Heart right ventricle (tissue), 16 donors: ENCODE measurements around the gene MVD. TPM values are rescaled to one million over a fixed set of nuclear protein-coding genes. Genes with fewer than 3 reads are reported as not detected.

Source experiments
- ATAC-seq, 8 donors: fragments of 200-7000 bp; cut with Tn5 transposase; one replicate each; pipeline ENCODE4 v1.9.1; 2020; ENCODE audit warnings: mild to moderate bottlenecking in 8 of 8, moderate library complexity in 8 of 8, moderate number of reproducible peaks in 1 of 8
- DNase-seq, 2 donors: peaks; one replicate each; pipeline ENCODE4 v3.0.0-alpha.2; 2020
- H3K27ac ChIP-seq, 10 donors: fragments of 200-600 bp; sonication (generic) in 2 of 10; one replicate each; pipeline versions ENCODE4 v1.5.0 to v1.8.0; 2020 to 2022; ENCODE audit warnings: mild to moderate bottlenecking in 3 of 10
- H3K27me3 ChIP-seq, 7 donors: fragments of 200-600 bp; one replicate each; pipeline ENCODE4 v1.8.0; 2021 to 2022; ENCODE audit warnings: mild to moderate bottlenecking in 2 of 7
- H3K36me3 ChIP-seq, 9 donors: fragments of 200-600 bp; sonication (generic) in 1 of 9; one replicate each; pipeline versions ENCODE4 v1.5.0 to v1.8.0; 2020 to 2022; ENCODE audit warnings: mild to moderate bottlenecking in 2 of 9
- H3K4me1 ChIP-seq, 9 donors: fragments of 200-600 bp; sonication (generic) in 1 of 9; one replicate each; pipeline versions ENCODE4 v1.5.0 to v1.8.0; 2020 to 2022; ENCODE audit warnings: mild to moderate bottlenecking in 4 of 9
- H3K4me3 ChIP-seq, 10 donors: fragments of 200-600 bp; sonication (generic) in 2 of 10; one replicate each; pipeline versions ENCODE4 v1.5.0 to v1.8.0; 2020 to 2022; ENCODE audit warnings: mild to moderate bottlenecking in 7 of 10, moderate library complexity in 2 of 10
- H3K9me3 ChIP-seq, 11 donors: fragments of 200-600 bp in 10 of 11; sonication (generic) in 2 of 11; one replicate each; pipeline versions ENCODE4 v1.5.0 to v1.8.0; 2013 to 2022; ENCODE audit warnings: mild to moderate bottlenecking in 2 of 11, control low read depth in 1 of 11, moderate library complexity in 1 of 11
- WGBS, 2 donors: extraction: QIAGEN DNeasy Blood & Tissue Kit; methylation state at CpG; one replicate each; pipeline ENCODE4 v1.1.7; 2013; ENCODE audit warnings: inconsistent platforms in 1 of 2; 5-methylcytosine and 5-hydroxymethylcytosine counted together
- intact Hi-C, 10 donors: fragments of 100-400 bp; cut with DNase I; formaldehyde crosslinking; loops; one replicate each; pipeline versions ENCODE4 v1.11.1 to v1.14.2; 2022
- polyA plus RNA-seq, 2 donors: library from polyadenylated mRNA; stranded (reverse); fragments of 200-250 nt; gene quantifications; one replicate each; pipeline ENCODE4 v1.2.3, GENCODE V29; 2013
- total RNA-seq, 10 donors: library from RNA; stranded (reverse); fragmentation: NEBNext Ultra II Directional in 3 of 10; extraction: Animal tissue kit (Norgen Biotek cat#: 25700) in 3 of 10; gene quantifications; one replicate each; pipeline versions ENCODE4 v1.2.1 to v1.2.4, GENCODE V29; 2021 to 2023
- TF ChIP-seq, protein P1 (sequence below), 9 donors: fragments of 200-600 bp; sonication (generic) in 2 of 9; IDR thresholded peaks; one replicate each; pipeline versions ENCODE4 v1.5.0 to v1.8.0; 2021 to 2022; ENCODE audit warnings: antibody characterized with exemption in 9 of 9, mild to moderate bottlenecking in 5 of 9, moderate library complexity in 1 of 9
- donor health status: Arrhythmogenic right ventricular cardiomyopathy.
- donor health status: ischemic (EF 13 %, LVEDD 7.1; RV severe dilation, severe dysfunction).
- donor health status: healthy with polysubstance abuse.
- donor health status: DM: no; HTN: yes; CAD: no.
- donor health status: DM: no; HTN: no; CAD: no.
- donor health status: ischemic (EF 25% LVEDD 6.9; RV normal size, moderate dysfunction).
- donor health status: ischemic (EF 25% LVEDD 5.7; RV mildly dilated, moderate dysfunction).
- donor health status: healthy.
- donor health status: DM: yes; HTN: yes; CAD: no.
- donor health status: Ischemic cardiomyopathy.
- donor health status: ischemic (EF 35%, LVEDD 5.7; RV mildly dilated, moderate dysfunction).
- donor health status: nonischemic (EF 11% LVEDD 7.7; RV severe dilation, severe dysfunction).
- donor health status: DM: yes; HTN: yes; CAD: no.
- donor health status: PGD.
- donor health status: ischemic (EF 29% LVEDD 5.4; RV normal size, mild dysfunction).
- donor health status: nonischemic (EF 23%, LVEDD 6.1; RV moderate dilation, normal function).

The MVD gene
- total and polyA plus RNA-seq, 12 donors, result 15.5 to 36.3 (median 22.2) TPM

DNA sequence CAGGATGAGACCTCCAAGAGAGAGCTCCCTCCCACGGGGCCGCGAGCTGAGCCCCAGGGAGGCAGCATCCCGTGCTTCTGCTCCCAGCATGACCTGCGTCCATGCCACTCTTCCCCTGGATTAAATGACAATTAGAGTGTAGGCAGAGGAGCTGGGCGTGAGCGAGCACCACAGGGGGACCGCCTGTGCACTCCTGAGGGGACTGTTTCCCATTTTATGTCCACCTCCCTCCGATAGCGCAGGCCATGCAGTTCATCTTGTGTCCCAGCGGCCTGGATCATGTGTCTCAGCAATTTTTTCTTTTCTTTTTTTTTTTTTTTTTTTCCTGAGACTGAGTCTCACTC, 30.3 kb downstream of the MVD start:
- ATAC-seq (no peak), DNase-seq (no peak)
- TF ChIP-seq, protein P1, sequence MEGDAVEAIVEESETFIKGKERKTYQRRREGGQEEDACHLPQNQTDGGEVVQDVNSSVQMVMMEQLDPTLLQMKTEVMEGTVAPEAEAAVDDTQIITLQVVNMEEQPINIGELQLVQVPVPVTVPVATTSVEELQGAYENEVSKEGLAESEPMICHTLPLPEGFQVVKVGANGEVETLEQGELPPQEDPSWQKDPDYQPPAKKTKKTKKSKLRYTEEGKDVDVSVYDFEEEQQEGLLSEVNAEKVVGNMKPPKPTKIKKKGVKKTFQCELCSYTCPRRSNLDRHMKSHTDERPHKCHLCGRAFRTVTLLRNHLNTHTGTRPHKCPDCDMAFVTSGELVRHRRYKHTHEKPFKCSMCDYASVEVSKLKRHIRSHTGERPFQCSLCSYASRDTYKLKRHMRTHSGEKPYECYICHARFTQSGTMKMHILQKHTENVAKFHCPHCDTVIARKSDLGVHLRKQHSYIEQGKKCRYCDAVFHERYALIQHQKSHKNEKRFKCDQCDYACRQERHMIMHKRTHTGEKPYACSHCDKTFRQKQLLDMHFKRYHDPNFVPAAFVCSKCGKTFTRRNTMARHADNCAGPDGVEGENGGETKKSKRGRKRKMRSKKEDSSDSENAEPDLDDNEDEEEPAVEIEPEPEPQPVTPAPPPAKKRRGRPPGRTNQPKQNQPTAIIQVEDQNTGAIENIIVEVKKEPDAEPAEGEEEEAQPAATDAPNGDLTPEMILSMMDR (IDR thresholded peaks at IDR 0.05), result no peak
- no peaks in the 10 kb centered on the region for H3K9me3 ChIP-seq
- intact Hi-C loops, result no loop called here
- H3K4me1 ChIP-seq, result peaks cover 4 to 44% (median 26%) of the 10 kb centered on the region in 9 donors
- WGBS, 2 donors, result 89 to 92% methylated on average over 11 of the region's 11 CpGs
- H3K36me3 ChIP-seq, result peaks cover 0 to 55% (median 26%) of the 10 kb centered on the region in 9 donors
- H3K27ac ChIP-seq, result no peak overlapping the region
- H3K4me3 ChIP-seq, result no peak overlapping the region
- peaks cover 0 to 27% (median 6%) of the 10 kb centered on the region in 7 donors for H3K27me3 ChIP-seq

GRCh38 chr16:88631920-88632586, 30.8 kb downstream of the MVD start:
- H3K9me3 ChIP-seq, result no peaks in the 10 kb centered on the region
- ATAC-seq (no peak), DNase-seq (no peak)
- H3K27ac ChIP-seq, result peak overlapping the region in 3 of 10 donors; percentile 55 to 64 (median 64)
- WGBS, 2 donors, result 87 to 89% methylated on average over 30 of the region's 30 CpGs
- H3K36me3 ChIP-seq, result peaks cover 0 to 60% (median 26%) of the 10 kb centered on the region in 9 donors
- peaks cover 0 to 22% (median 4%) of the 10 kb centered on the region in 7 donors for H3K27me3 ChIP-seq
- intact Hi-C loops, result no loop called here
- TF ChIP-seq, protein P1 (IDR thresholded peaks at IDR 0.05), result no peak
- H3K4me1 ChIP-seq, result peaks cover 4 to 44% (median 26%) of the 10 kb centered on the region in 9 donors
- H3K4me3 ChIP-seq, result no peak overlapping the region

- H3K27me3 ChIP-seq, result peaks cover 0 to 16% (median 0%) of the 10 kb centered on the region in 7 donors
- no peaks in the 10 kb centered on the region for H3K9me3 ChIP-seq
- peak overlapping the region in 5 of 10 donors; percentile 12 to 64 (median 55) for H3K27ac ChIP-seq
- peaks cover 0 to 67% (median 26%) of the 10 kb centered on the region in 9 donors for H3K36me3 ChIP-seq
- peaks cover 4 to 44% (median 26%) of the 10 kb centered on the region in 9 donors for H3K4me1 ChIP-seq
- WGBS, 2 donors, result 69 to 74% methylated on average over 16 of the region's 16 CpGs
- TF ChIP-seq, protein P1 (IDR thresholded peaks at IDR 0.05), result no peak
- DNase-seq (peak; percentile 41 to 51), ATAC-seq (peak in 1 of 8 donors; percentile 26)
- no peak overlapping the region for H3K4me3 ChIP-seq
- intact Hi-C loops, result no loop called here
Measured at GRCh38 chr16:88631384-88631783, 31.5 kb downstream of the MVD start.

DNA sequence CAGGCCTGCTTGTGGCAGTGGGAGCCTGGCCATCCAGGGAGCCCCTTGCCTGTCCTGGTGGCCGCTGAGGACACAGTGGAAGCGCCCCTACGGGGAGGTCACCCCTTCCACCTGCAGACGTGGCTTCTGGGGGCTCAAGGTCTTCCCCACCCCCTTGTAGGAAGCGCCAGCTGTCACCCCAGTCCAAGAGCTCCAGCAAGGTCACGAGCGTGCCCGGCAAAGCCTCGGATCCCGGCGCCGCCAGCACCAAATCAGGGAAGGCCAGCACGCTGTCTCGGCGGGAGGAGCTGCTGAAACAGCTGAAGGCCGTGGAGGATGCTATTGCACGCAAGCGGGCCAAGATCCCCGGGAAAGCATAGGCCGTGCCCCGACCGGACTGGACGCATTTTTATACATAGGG, 31.9 kb downstream of the MVD start:
- no peak overlapping the region for H3K4me3 ChIP-seq
- intact Hi-C loops, result no loop called here
- H3K36me3 ChIP-seq, result peaks cover 0 to 71% (median 27%) of the 10 kb centered on the region in 9 donors
- TF ChIP-seq, protein P1 (IDR thresholded peaks at IDR 0.05), result no peak
- peak overlapping the region in 8 of 10 donors; percentile 12 to 64 (median 56) for H3K27ac ChIP-seq
- peaks cover 0 to 11% (median 0%) of the 10 kb centered on the region in 7 donors for H3K27me3 ChIP-seq
- peaks cover 4 to 44% (median 26%) of the 10 kb centered on the region in 9 donors for H3K4me1 ChIP-seq
- no peaks in the 10 kb centered on the region for H3K9me3 ChIP-seq
- DNase-seq (peak in 1 of 2 donors; percentile 22), ATAC-seq (no peak)
- WGBS, 2 donors, result 81 to 85% methylated on average over 23 of the region's 23 CpGs
